Epithelial cell of esophagus (primary cell): Measurements from ENCODE around the gene TRIM45.

Experiments used
- DNase-seq: peaks from one replicate; pipeline ENCODE4 v3.0.0; 2010; ENCODE audit warnings: low read depth
- H3K4me3 ChIP-seq: 2 replicates; pipeline ENCODE4 v1.5.1; 2011; ENCODE audit warnings: mild to moderate bottlenecking, low read length, control low read depth
- CTCF ChIP-seq: IDR thresholded peaks from 2 replicates; pipeline ENCODE4 v1.5.1; 2011; ENCODE audit warnings: low read depth, mild to moderate bottlenecking, low read length, control low read depth, inconsistent platforms; ENCODE audit not compliant: insufficient read depth; ENCODE audit errors: missing control alignments

Gene TRIM45

GRCh38 chr1:117061986-117062415 lies 59.5 kb downstream of the TRIM45 start:
- DNase-seq: peak; percentile 77
- no peak overlapping the region for H3K4me3 ChIP-seq
- no peak for TF ChIP-seq CTCF
